Measurements from ENCODE around the gene LGALS1.

LGALS1 gene
- 45.1 to 59.5 (median 56.5) reads per million in 3 donors for total RNA-seq

- Histone ChIP-seq H3K27me3 (replicated peaks; ENCODE audit: control insufficient read depth, insufficient read depth, low read length, poor library complexity, severe bottlenecking) (no peaks in the 10 kb centered on the region), H3K36me3 (ENCODE audit: control insufficient read depth, insufficient read depth, low read length) (peaks cover 3% of the 10 kb centered on the region), H3K4me1 (ENCODE audit: control insufficient read depth, insufficient read depth, low read length, poor library complexity, severe bottlenecking) (peaks cover 40% of the 10 kb centered on the region), H3K9me3 (ENCODE audit: control insufficient read depth, low read length) (no peaks in the 10 kb centered on the region), H3K27ac (ENCODE audit: insufficient read depth, low read length, poor library complexity, severe bottlenecking) (peak within 1 kb of the TSS; percentile 98), H3K4me3 (ENCODE audit: insufficient read depth, low read depth, low read length, poor library complexity, severe bottlenecking) (peak within 1 kb of the TSS; percentile 70)
- peak; percentile 43 to 59 (median 49) for DNase-seq
Observed at GRCh38 chr22:37674951-37675929, at the start of gene LGALS1. LGALS1 (plus strand) TSS chr22:37675636; CDS start chr22:37675703, 67 bp downstream.

- Histone ChIP-seq H3K4me1 (ENCODE audit: control insufficient read depth, insufficient read depth, low read length, poor library complexity, severe bottlenecking) (peaks cover 44% of the 10 kb centered on the region), H3K9me3 (ENCODE audit: control insufficient read depth, low read length) (no peaks in the 10 kb centered on the region), H3K27me3 (replicated peaks; ENCODE audit: control insufficient read depth, insufficient read depth, low read length, poor library complexity, severe bottlenecking) (no peaks in the 10 kb centered on the region), H3K4me3 (ENCODE audit: insufficient read depth, low read depth, low read length, poor library complexity, severe bottlenecking) (no peak overlapping the region), H3K36me3 (ENCODE audit: control insufficient read depth, insufficient read depth, low read length) (peaks cover 6% of the 10 kb centered on the region), H3K27ac (ENCODE audit: insufficient read depth, low read length, poor library complexity, severe bottlenecking) (peak overlapping the region; percentile 59)
- no peak for DNase-seq
Observed at GRCh38 chr22:37625737-37626136, 49.7 kb upstream of the LGALS1 start.

- H3K4me3 ChIP-seq (ENCODE audit: insufficient read depth, low read depth, low read length, poor library complexity, severe bottlenecking): no peak overlapping the region
- H3K27ac ChIP-seq (ENCODE audit: insufficient read depth, low read length, poor library complexity, severe bottlenecking): peak overlapping the region; percentile 59
- no peak for DNase-seq
- H3K36me3 ChIP-seq (ENCODE audit: control insufficient read depth, insufficient read depth, low read length): peaks cover 3% of the 10 kb centered on the region
- H3K27me3 ChIP-seq (replicated peaks; ENCODE audit: control insufficient read depth, insufficient read depth, low read length, poor library complexity, severe bottlenecking): no peaks in the 10 kb centered on the region
- no peaks in the 10 kb centered on the region for H3K9me3 ChIP-seq (ENCODE audit: control insufficient read depth, low read length)
- peaks cover 44% of the 10 kb centered on the region for H3K4me1 ChIP-seq (ENCODE audit: control insufficient read depth, insufficient read depth, low read length, poor library complexity, severe bottlenecking)
Observed at GRCh38 chr22:37626144-37626543, 49.3 kb upstream of the LGALS1 start.

GRCh38 chr22:37626556-37627075 is 48.8 kb upstream of the LGALS1 start:
- H3K27me3 ChIP-seq (replicated peaks; ENCODE audit: control insufficient read depth, insufficient read depth, low read length, poor library complexity, severe bottlenecking): no peaks in the 10 kb centered on the region
- H3K9me3 ChIP-seq (ENCODE audit: control insufficient read depth, low read length): no peaks in the 10 kb centered on the region
- peak overlapping the region; percentile 59 for H3K27ac ChIP-seq (ENCODE audit: insufficient read depth, low read length, poor library complexity, severe bottlenecking)
- peaks cover 8% of the 10 kb centered on the region for H3K36me3 ChIP-seq (ENCODE audit: control insufficient read depth, insufficient read depth, low read length)
- peaks cover 44% of the 10 kb centered on the region for H3K4me1 ChIP-seq (ENCODE audit: control insufficient read depth, insufficient read depth, low read length, poor library complexity, severe bottlenecking)
- DNase-seq: no peak
- H3K4me3 ChIP-seq (ENCODE audit: insufficient read depth, low read depth, low read length, poor library complexity, severe bottlenecking): no peak overlapping the region

GRCh38 chr22:37627121-37627520 is 48.3 kb upstream of the LGALS1 start:
- H3K4me1 ChIP-seq (ENCODE audit: control insufficient read depth, insufficient read depth, low read length, poor library complexity, severe bottlenecking): peaks cover 45% of the 10 kb centered on the region
- no peaks in the 10 kb centered on the region for H3K9me3 ChIP-seq (ENCODE audit: control insufficient read depth, low read length)
- H3K36me3 ChIP-seq (ENCODE audit: control insufficient read depth, insufficient read depth, low read length): peaks cover 12% of the 10 kb centered on the region
- H3K27ac ChIP-seq (ENCODE audit: insufficient read depth, low read length, poor library complexity, severe bottlenecking): peak overlapping the region; percentile 59
- no peak overlapping the region for H3K4me3 ChIP-seq (ENCODE audit: insufficient read depth, low read depth, low read length, poor library complexity, severe bottlenecking)
- DNase-seq: no peak
- H3K27me3 ChIP-seq (replicated peaks; ENCODE audit: control insufficient read depth, insufficient read depth, low read length, poor library complexity, severe bottlenecking): no peaks in the 10 kb centered on the region

- H3K36me3 ChIP-seq (ENCODE audit: control insufficient read depth, insufficient read depth, low read length): peaks cover 12% of the 10 kb centered on the region
- peak overlapping the region; percentile 59 for H3K27ac ChIP-seq (ENCODE audit: insufficient read depth, low read length, poor library complexity, severe bottlenecking)
- no peaks in the 10 kb centered on the region for H3K27me3 ChIP-seq (replicated peaks; ENCODE audit: control insufficient read depth, insufficient read depth, low read length, poor library complexity, severe bottlenecking)
- no peaks in the 10 kb centered on the region for H3K9me3 ChIP-seq (ENCODE audit: control insufficient read depth, low read length)
- H3K4me3 ChIP-seq (ENCODE audit: insufficient read depth, low read depth, low read length, poor library complexity, severe bottlenecking): no peak overlapping the region
- peak in 1 of 3 donors; percentile 39 for DNase-seq
- peaks cover 49% of the 10 kb centered on the region for H3K4me1 ChIP-seq (ENCODE audit: control insufficient read depth, insufficient read depth, low read length, poor library complexity, severe bottlenecking)
Observed at GRCh38 chr22:37627545-37627944, 47.9 kb upstream of the LGALS1 start.

- Histone ChIP-seq H3K9me3 (ENCODE audit: control insufficient read depth, low read length) (no peaks in the 10 kb centered on the region), H3K27ac (ENCODE audit: insufficient read depth, low read length, poor library complexity, severe bottlenecking) (peak overlapping the region; percentile 59), H3K4me1 (ENCODE audit: control insufficient read depth, insufficient read depth, low read length, poor library complexity, severe bottlenecking) (peaks cover 59% of the 10 kb centered on the region), H3K4me3 (ENCODE audit: insufficient read depth, low read depth, low read length, poor library complexity, severe bottlenecking) (no peak overlapping the region), H3K36me3 (ENCODE audit: control insufficient read depth, insufficient read depth, low read length) (peaks cover 12% of the 10 kb centered on the region), H3K27me3 (replicated peaks; ENCODE audit: control insufficient read depth, insufficient read depth, low read length, poor library complexity, severe bottlenecking) (no peaks in the 10 kb centered on the region)
- no peak for DNase-seq
Observed at GRCh38 chr22:37628830-37629229, 46.6 kb upstream of the LGALS1 start.

GRCh38 chr22:37629928-37630327 is 45.5 kb upstream of the LGALS1 start:
- peaks cover 65% of the 10 kb centered on the region for H3K4me1 ChIP-seq (ENCODE audit: control insufficient read depth, insufficient read depth, low read length, poor library complexity, severe bottlenecking)
- H3K27ac ChIP-seq (ENCODE audit: insufficient read depth, low read length, poor library complexity, severe bottlenecking): peak overlapping the region; percentile 1

GRCh38 chr22:37630839-37631435 is 44.5 kb upstream of the LGALS1 start:
- Histone ChIP-seq H3K4me3 (ENCODE audit: insufficient read depth, low read depth, low read length, poor library complexity, severe bottlenecking) (no peak overlapping the region), H3K27ac (ENCODE audit: insufficient read depth, low read length, poor library complexity, severe bottlenecking) (peak overlapping the region; percentile 5), H3K4me1 (ENCODE audit: control insufficient read depth, insufficient read depth, low read length, poor library complexity, severe bottlenecking) (peaks cover 66% of the 10 kb centered on the region), H3K27me3 (replicated peaks; ENCODE audit: control insufficient read depth, insufficient read depth, low read length, poor library complexity, severe bottlenecking) (no peaks in the 10 kb centered on the region), H3K9me3 (ENCODE audit: control insufficient read depth, low read length) (no peaks in the 10 kb centered on the region), H3K36me3 (ENCODE audit: control insufficient read depth, insufficient read depth, low read length) (peaks cover 12% of the 10 kb centered on the region)
- DNase-seq: no peak

More at GRCh38 chr22:37629928-37630327, 45.5 kb upstream of the LGALS1 start:
- H3K36me3 ChIP-seq (ENCODE audit: control insufficient read depth, insufficient read depth, low read length): peaks cover 12% of the 10 kb centered on the region
- DNase-seq: no peak
- H3K9me3 ChIP-seq (ENCODE audit: control insufficient read depth, low read length): no peaks in the 10 kb centered on the region
- no peaks in the 10 kb centered on the region for H3K27me3 ChIP-seq (replicated peaks; ENCODE audit: control insufficient read depth, insufficient read depth, low read length, poor library complexity, severe bottlenecking)
- H3K4me3 ChIP-seq (ENCODE audit: insufficient read depth, low read depth, low read length, poor library complexity, severe bottlenecking): no peak overlapping the region

Data from effector memory CD4-positive, alpha-beta T cell (primary cell).